ENCODE results near the gene ADORA1.

ADORA1 gene

DNA sequence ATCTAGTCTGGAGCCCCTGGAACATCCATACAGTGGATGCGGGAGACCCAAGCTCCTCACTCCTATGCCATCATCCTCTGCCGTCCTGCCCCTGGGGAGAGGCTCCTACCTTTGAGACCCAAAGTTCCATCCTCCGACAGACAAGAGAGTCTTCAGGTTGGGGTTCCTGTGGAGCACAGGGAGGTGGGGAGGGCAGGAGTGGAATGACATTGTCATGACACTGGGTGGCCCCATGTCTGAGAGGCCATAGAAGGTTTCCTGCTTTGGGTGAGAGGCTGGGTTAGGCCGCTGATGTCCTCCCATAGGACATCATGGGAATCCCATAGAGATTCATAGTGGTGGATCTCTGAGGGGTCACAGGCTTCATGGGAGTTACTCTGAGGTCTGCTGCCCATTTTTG is 56.9 kb downstream of the ADORA1 start:
- no peak for DNase-seq (ENCODE audit: low read depth in 2 of 2, low spot score in 1 of 2)

DNA sequence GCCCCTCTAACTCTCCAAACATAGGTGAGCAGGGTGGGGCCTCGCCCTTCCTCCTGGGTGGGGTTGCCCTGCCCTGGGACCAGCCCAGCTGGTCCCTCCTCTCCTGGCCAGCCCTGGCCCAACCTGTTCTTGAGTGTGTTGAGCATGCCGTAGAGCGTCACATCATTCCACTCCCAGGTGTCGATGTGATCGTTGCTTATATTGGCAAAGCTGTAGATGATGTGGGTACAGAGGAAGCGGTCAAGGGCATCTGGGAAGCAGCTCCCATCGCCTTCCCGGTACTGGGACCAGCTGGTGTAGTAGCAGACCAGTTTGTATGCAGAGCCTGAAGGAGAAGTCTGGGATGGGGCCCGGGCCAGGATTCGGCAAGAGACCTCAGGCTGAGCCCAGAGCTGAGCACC is 57.5 kb downstream of the ADORA1 start:
- DNase-seq (ENCODE audit: low read depth in 2 of 2, low spot score in 1 of 2), result no peak

DNA sequence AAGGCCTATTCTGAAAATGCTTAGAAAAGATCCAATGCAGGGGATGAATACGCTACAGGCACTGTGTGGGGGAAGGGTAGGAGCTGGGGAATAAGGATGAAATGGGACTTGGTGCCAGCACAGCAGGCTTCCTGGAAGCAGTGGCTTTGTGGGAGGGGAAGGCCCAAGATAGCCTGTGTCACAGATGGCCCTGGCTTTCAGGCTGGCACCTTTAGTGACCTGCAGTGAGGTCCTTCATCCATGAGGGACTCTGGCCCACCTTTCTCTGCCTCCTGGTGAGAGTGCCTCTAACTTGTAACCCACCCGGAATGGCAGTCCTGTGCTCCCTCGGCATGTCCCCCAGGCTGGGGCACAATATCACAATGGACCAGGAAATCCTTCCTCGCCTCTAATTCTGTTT is 58.1 kb downstream of the ADORA1 start:
- DNase-seq (ENCODE audit: low read depth in 2 of 2, low spot score in 1 of 2), result no peak

DNA sequence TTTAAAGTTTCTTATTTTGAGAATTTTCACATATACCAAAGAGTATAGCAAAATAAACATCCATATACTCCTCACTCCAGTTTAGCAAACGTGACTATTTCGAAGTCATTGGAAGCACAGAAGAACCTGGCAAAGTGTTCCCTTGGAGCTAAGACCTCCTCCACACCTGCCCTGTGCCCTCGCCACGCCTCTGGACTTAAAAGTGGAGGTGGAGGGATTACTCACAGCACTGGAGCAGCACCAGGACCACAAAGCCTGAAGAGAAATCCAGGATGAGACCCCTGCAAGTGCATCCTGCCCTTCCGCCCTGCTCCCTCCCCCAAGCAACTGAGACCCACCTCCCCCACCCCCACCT is 58.5 kb downstream of the ADORA1 start:
- no peak for DNase-seq (ENCODE audit: low read depth in 2 of 2, low spot score in 1 of 2)

DNA sequence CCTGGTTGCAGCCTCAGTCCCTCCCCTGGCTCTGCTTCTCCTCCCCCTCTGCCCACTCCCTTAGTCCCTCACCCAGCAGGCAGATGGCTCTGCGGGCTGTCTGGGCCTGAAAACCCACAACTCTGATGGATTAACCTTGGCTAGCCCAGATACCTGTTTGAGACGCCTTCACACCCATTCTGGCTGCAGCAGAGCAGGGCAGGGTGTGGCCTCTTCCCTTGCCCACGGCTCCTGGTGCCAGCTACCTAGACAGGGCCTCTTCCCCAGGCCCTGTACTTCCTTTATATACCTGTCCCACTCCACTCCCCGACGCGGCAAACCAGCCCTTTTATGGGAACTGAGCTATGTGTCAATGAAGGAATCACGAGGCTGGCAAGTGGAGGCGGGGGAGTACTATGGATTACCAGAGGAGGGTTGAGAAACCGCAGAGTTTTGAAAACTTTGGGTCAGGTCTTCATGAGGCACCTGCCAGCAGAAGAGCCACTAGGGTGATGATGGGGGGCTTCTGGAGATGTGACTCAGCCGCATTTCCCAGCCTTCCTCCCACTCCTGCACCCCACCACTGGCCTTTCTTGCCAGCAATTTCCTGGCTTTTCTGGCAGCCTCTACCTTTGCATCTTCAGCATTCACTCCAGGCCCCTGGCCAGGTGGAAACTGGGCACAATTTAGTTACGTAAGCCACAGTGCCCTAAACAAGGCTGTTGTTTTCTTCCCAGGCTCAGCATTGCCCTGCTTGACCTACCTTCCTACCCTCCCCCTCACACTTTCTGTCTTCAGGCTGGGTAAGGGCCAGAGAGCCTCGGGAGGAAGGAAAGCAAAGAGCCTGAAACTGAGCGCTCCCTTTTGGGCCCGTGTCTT is 59.1 kb downstream of the ADORA1 start, which contains the start of gene CHI3L1:
Gene CHI3L1, minus strand, starts transcription at position 259 of the 858 bp plus-strand sequence. Its CDS starts 81 bp downstream, at position 178.
- DNase-seq (ENCODE audit: low read depth in 2 of 2, low spot score in 1 of 2), result no peak

DNA sequence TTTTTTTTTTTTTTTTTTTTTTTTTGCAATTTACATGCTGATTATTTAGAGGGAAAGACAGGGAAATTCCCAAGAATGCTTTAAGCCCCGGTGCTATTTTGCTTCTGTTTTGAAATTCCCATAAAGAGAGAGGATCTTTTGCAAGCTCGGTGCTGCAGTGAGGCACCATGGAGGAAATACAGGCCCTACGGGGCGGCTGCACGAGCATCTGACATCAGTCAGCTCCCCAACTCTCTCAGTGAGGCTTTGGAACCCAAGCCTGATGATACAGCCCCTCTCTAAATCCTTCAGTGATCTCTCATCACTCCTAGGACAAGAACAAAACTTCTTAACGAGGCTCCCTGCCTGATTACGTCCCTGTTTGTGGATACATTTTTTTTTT is 59.8 kb downstream of the ADORA1 start:
- no peak for DNase-seq (ENCODE audit: low read depth in 2 of 2, low spot score in 1 of 2)

DNA sequence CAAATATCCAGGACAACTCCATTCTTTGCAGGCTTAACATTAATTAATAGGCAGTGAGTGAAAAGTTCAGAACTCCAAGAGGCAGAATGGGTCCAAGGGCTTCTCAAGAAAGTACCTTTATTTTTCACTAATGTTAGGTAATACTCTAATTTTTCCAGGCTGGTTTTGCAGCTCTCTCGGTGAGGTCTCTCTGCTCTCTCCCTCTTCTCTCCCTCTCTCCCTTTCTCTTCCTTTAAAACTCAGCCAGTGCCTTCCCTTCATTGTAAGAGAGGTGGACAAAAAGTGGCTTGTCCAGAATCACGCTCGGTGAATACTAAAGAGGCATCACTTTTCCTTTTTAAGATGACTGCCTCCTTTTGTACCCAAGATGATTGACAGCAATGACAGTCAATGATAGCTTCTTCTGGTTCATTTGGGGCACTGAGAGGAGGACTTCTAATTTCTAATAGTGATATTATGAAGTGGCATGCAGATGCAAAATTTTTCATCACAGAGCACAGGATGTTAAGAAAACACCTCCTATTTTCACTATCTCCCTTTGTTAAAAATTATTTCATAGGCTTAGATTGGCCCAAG is 60.3 kb downstream of the ADORA1 start:
- DNase-seq (ENCODE audit: low read depth in 2 of 2, low spot score in 1 of 2), result no peak

DNA sequence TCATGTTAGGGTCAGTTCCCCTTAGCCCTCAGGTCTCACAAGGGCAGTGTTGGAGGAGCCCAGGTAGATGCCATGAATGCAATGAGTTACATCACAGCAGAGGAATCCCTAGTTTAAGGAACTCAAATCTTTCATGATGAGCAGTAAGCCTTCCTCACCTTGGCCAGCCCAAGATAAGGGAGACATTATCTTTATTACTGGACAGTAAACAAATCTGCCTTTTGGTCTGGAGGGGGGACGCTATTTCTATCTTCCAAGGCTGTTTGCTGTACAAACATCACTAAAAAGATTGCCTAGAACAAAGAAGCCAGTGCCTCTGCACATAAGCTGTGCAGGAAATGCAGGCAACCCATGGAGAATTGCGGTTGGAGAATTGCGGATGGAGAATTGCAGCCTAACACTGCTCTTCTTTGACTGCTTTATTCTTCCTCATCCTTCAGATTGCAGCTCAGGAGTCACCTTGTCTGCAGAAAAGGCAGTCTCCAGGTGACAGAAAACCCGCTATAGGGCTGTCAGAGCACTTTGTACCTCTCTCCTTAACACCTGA is 61.2 kb downstream of the ADORA1 start:
- no peak for DNase-seq (ENCODE audit: low read depth in 2 of 2, low spot score in 1 of 2)

DNA sequence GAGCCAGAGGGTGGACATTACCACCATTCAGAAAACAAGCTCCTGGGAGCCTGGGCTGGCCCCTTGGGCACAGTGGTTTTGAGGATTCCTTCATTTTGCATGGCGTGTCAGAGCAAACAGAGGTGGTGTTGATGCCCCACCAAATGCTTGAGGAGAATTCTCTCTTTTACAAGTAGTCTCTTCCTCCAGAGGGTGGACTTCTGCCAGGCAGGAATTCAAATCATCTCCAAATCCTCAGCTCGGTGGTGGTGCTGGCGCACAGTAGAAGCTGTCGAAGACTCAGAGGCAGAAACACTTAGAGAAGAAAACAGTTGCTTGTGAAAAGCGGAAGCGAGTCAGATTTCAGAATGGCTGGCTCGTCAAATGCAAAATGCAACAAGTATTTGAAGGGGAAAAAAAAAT is 62.4 kb downstream of the ADORA1 start:
- no peak for DNase-seq (ENCODE audit: low read depth in 2 of 2, low spot score in 1 of 2)

DNA sequence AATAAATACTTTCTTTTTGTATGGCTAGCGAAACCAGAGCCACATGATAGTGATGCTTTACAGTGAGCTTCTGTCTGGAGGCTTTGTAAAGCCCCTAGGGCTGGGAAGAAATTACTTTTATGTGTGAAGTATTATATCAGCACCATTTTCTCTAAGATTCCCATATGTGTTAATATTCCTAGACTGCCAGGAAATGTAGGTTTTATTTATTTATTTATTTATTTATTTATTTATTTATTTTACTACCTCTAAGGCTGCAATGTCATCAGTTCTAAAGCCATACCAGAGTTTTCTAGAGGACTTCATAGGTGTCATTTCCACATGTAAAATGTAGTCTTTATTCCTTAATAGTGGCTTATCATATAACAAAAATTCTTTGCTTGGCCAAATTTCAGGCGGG is 63.4 kb downstream of the ADORA1 start:
- DNase-seq (ENCODE audit: low read depth in 2 of 2, low spot score in 1 of 2), result no peak

DNA sequence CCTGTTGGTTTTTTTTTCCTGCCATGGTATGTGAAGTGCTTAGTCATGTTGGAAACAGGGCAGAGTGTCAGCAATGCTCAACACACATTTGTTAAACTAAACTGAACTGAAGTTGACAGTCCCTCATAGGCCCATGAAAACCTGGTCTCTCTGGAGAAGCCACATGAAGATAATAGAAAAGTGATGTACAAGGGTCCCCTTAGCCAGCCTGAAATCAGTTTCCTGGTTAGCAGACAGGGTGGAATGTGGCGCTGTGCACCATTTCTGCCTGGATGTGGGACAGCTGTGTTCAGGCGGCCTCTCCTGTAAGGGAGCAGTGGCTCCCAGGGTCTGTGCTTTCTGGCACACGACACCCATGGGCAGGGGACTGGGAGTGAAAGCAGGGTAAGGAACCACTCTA is 68.8 kb downstream of the ADORA1 start:
- no peak for DNase-seq (ENCODE audit: low read depth in 2 of 2, low spot score in 1 of 2)

DNA sequence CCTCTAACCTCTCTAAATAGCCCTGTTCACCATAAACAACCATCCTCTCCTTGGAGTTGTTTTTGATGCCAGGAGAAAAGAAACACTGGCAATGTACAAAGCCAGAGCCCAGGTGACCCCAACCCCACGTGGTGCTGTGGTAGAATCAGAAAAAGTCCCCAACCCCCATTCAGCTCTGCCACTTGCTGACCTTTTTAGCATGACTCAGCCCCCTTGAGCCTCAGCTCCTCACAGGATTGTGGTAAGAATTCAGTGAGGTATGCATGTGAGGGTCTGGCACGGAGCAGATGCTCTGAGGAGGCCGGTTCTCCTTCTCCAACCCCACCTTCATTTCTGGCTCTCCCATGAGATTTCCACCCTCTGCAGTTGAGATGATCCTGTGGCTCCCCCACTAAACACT is 70.1 kb downstream of the ADORA1 start:
- no peak for DNase-seq (ENCODE audit: low read depth in 2 of 2, low spot score in 1 of 2)

DNA sequence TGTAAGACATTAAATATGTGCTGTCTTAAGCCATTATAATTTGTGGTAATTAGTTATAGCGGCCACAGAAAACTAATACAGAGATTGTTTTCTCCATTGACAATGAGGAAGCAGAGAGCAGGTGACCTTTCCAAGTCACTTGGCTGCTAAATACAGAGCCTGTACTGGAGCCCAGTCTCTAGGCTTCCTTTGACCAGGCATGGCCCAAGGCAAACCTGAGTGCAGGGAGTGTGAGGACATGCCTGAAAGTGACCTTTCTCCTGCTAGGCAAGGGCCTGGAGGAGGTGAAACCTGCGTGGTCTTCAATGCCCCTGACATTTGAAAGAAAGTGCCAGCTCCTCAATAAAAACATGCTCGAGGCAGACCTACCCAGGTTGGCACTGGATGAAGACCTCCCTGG is 71.5 kb downstream of the ADORA1 start:
- no peak for DNase-seq (ENCODE audit: low read depth in 2 of 2, low spot score in 1 of 2)

DNA sequence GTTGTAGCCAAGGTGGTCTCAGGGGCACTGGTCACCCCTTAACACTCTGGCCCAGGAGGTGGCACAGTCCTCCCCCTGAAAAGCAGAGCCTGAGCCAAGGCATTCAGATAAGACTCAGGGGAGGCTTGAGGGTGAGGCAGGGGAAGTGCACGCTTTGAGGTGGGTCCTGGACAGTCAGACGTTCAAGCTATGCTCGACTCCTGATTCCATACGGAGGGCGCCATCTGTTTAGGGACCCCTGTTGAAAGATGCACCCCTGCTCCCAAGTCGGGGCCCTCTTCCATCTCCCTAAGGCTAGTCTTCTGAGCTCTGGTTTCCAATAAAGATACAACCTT is 71.9 kb downstream of the ADORA1 start:
- DNase-seq (ENCODE audit: low read depth in 2 of 2, low spot score in 1 of 2), result no peak

DNA sequence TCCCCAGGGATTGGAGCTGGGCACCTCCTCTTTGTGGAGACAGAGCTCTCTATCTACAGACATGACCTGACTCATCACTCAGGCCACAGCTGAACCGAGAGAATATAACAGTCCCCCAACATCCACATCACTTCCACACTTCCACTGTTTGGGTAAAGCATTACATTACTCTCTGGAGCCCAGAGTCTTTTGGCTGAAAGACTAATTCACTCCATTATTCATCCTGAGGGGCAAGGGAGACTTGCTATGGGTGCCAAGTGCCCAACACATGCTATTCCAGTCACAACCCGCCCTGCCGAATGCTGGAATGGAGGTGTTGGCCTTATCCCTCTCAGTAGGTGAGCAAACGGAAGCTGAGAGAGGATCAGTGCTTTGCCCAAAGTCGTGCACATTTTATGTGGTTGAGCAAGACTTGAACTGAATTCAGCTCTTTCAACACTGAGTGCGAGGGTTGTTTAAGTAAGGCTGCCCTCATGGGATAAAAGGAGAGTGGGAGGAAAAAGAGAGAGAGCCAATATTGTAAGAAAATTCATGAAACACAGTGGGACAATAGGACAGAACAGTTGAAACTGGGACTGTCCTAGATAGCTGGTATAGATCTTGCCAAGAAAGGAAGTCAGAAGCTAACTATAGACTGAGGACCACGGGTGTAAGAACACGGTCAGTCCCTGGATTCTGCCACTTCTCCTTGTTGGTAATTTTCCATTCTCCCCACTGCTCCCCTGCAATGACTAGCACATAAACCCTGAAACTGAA is 72.5 kb downstream of the ADORA1 start:
- no peak for DNase-seq (ENCODE audit: low read depth in 2 of 2, low spot score in 1 of 2)

DNA sequence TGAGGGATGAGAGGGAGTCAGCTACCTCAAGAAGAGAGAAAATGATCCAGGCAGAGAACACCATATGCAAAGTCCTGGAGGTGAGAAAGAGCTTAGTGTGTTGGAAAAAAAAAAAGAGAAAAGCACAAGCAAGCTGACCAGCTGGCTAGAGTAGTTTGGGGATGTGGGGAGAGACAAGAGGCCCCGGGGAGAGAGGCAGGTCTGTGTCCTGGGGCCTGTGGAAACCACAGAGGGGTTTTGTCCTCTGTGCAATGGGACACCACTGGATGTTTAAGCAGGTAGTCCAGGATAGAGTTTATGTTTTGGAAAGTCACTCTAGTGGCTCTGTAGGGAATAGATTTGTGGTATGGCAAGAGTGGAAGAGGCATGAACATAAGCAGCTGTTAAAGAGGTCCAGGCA is 73.4 kb downstream of the ADORA1 start:
- no peak for DNase-seq (ENCODE audit: low read depth in 2 of 2, low spot score in 1 of 2)

DNA sequence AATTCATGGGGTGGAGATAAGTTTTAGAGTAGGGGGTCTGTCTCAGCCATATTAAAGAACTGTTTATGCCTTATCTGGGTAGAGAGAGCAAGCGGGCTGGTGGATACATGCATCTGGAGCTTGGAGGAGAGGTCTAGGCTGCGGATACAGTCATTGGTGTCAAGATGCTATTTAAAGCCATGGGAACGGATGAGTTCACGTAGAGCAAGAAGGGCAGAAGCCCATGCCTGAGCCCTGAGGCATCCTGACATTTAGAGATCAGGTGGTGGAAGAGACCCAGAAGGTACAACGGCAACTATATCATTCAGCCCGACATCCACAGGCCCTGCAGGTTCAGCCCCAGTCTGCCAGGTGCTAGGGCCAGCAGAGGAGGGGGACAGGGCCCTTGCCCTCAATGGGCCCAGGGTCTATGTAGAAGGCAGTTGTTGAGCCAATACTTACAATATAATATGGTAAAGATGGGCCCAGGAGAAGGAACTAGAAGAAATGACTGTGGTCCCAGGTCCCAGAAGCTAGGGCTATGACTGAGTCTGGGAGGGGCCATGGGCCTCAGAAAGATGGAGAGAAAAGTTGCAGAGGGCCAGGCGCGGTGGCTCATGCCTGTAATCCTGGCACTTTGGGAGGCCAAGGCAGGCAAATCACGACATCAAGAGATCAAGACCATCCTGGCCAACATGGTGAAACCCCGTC is 74.1 kb downstream of the ADORA1 start:
- no peak for DNase-seq (ENCODE audit: low read depth in 2 of 2, low spot score in 1 of 2)

DNA sequence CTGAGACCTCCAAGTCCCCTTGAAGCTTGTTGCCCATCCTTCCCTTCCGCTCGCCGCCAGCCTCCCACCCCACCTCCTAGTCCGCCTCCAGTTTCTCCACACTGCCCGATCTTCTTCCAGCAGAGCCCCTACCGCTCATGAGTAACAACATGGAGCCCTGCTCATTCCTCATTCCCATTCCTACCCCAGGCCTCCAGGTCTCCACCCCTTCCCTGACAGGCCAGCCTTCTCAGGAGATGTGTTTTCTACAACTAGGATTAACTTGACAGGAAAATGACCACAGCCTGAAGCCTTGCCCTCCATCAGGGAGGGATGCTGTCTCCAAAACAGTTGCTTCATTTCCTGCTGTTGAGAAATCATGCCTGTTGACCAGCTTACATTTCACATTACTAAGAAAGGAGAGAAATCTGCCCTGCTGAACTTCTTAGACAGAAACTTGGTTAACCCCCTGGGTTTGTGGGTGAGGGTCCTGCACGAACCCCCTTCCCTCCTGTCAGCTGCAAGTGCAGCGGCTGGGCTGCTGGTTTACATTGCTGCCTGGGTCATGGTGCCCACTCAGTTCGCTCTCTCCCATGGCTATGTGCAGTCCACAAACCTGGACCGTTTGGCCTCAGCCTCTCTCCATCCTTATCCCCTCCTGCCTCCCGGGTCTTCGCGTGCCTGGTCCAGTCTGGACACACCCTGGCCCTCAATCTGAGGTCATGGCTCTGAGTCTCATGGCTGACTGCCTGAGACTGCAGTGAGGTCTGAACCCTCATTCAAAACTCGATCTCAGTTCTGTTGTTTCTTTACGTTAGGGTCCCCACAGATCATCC is 75.1 kb downstream of the ADORA1 start:
- DNase-seq (ENCODE audit: low read depth in 2 of 2, low spot score in 1 of 2), result no peak

DNA sequence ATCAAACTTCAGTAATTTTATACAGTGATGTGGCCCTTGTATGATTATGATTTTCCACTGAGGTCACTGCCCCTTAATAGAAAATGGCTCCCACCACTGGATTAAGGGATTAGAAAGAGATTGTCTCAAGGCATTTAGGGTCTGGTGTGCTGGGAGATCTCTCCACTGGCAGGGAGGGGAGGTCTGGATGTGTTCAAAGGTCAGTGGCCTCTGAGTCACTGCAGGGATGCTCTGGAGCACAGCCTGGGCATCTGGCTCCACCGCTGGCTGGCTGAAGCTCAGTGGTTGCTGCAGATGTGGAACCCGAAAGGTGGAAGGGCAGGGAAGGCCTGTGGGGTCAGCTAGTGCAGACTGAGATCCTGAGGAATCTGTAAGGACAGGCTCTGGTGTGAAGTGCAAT is 77.2 kb downstream of the ADORA1 start:
- no peak for DNase-seq (ENCODE audit: low read depth in 2 of 2, low spot score in 1 of 2)

DNA sequence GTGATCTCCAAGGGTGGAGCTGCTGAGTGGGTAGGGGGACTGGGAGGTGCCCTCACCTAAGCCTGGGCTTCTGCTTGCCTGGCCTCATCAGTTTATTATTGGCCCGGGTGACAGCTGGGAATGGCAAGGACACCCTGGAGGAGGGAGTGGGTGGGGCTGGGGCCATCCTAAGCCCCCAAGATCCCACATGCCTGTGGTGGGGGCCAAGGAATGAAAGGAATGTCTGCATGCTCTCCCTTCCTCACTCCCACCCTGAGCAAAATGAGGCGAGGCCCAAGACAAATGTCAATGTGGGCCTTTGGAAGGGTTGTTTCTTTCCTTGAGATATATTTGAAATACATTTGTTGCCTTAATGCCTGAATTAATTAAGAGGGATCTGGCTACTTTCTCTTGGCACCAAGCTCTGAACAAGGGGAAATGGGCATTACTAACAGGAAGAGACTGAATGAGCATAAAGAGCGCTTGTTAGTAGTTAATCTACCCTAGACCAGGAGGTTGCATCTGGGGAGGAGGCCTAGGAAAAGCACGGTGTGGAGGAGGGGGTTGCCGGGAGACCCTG is 78.7 kb downstream of the ADORA1 start:
- DNase-seq (ENCODE audit: low read depth in 2 of 2, low spot score in 1 of 2), result no peak
